Measurements from ENCODE around the gene AUNIP. TPM values are rescaled to one million over a fixed set of nuclear protein-coding genes. Genes with fewer than 3 reads are reported as not detected.

AUNIP gene
- polyA plus RNA-seq, 3 donors, result 0.08 to 0.34 (median 0.22) TPM

- H3K27ac ChIP-seq (ENCODE audit: low read depth, low read length), result no peak overlapping the region
- WGBS, 3 donors, result 84 to 89% (median 88%) methylated on average over 15 of the region's 15 CpGs
Observed at GRCh38 chr1:25816112-25816718, 43.0 kb downstream of the AUNIP start.

GRCh38 chr1:25815208-25816111, 43.8 kb downstream of the AUNIP start:
- WGBS, 3 donors, result 87 to 92% (median 90%) methylated on average over 24 of the region's 24 CpGs
- no peak overlapping the region for H3K27ac ChIP-seq (ENCODE audit: low read depth, low read length)

DNA sequence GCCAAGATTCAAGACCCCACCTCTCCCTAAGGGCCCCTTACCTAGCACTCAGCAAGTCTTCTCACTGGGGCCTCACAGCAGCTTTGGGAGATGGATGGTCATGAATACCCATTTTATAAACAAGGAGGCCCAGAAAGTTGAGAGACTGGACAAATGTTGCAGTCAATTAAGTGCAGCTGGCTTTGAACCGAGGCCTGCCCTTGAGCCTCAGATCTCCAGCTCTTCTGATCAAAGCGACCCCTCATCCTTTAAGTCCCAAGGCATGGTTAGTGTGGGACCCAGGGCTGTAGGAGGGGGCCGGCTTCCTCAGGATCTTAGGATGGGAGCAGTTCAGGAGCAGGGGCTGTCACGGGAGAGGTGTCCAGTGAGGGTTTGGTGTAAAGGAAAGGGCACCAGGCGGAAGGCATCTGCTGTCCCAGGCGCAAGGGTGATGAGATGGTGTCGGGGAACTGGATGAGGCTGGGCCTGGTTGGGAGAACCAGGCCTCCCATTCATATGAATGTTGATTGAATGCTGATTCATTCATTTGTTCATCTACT, 44.6 kb downstream of the AUNIP start:
- 88 to 91% (median 90%) methylated on average over 7 of the region's 7 CpGs for WGBS, 3 donors
- no peak overlapping the region for H3K27ac ChIP-seq (ENCODE audit: low read depth, low read length)

GRCh38 chr1:25813734-25814471, 45.4 kb downstream of the AUNIP start:
- no peak overlapping the region for H3K27ac ChIP-seq (ENCODE audit: low read depth, low read length)
- WGBS, 3 donors, result 86 to 88% (median 88%) methylated on average over 24 of the region's 24 CpGs

DNA sequence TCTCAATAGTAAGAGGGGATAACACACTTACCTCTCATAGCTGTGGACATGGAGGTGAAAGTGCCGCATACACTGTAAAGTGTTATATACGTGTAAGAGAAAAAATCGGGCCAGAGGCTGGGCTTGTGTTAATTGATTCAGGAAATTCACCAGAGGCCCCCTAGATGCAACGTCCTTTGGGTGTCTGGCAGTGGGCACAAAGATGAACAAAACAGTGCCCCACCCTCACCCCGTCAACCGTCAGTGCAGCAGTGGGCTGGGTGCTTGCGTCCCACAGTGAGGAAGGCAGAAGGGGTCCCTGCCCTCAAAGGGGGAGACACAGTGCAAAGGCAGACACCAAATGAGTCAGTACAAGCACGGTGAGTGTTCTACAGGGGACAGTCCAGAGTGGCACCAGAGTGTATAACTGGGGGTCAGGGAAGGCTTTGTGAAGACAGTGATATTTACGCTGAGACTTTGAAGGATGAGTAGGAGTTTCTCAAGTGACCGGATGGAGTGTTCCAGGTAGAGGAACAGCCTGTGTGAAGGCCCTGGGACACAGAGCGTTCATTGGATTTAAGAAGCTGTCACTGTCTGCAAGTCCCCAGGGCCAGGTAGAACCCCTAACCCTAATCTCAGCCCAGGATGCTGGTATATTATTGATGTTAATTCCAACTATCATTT, 46.1 kb downstream of the AUNIP start:
- no peak overlapping the region for H3K27ac ChIP-seq (ENCODE audit: low read depth, low read length)
- 78 to 84% (median 82%) methylated on average over 11 of the region's 11 CpGs for WGBS, 3 donors

DNA sequence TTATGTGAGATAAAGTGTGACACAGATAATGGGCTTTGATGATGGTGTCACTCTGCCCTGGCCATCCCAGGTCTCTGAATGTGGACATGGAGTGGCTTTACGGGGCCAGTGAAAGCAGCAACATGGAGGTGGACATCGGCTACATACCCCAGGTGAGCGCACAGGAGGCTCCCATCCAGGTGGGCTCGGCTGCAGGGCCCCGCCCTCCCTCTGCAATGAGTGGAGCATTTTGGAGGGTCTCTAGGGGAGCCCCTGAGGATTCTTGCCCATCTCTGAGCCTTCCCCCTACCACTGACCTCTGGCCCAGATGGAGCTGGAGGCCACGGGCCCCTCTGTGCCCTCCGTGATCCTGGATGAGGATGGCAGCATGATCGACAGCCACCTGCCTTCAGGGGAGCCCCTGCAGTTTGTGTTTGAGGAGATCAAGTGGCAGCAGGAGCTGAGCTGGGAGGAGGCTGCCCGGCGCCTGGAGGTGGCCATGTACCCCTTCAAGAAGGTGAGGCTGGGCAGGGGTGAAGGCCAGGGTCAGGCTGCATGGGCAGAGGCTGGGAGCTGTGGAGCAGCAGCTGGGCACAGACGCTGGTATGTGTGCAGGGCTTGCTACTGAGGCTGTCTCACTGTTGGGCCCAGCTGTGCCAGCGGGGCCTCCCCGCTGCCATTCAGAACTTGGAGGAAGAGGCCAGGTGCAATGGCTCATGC, 47.7 kb downstream of the AUNIP start:
- WGBS, 3 donors, result 86 to 93% (median 90%) methylated on average over 12 to 13 of the region's 13 CpGs
- no peak overlapping the region for H3K27ac ChIP-seq (ENCODE audit: low read depth, low read length)

DNA sequence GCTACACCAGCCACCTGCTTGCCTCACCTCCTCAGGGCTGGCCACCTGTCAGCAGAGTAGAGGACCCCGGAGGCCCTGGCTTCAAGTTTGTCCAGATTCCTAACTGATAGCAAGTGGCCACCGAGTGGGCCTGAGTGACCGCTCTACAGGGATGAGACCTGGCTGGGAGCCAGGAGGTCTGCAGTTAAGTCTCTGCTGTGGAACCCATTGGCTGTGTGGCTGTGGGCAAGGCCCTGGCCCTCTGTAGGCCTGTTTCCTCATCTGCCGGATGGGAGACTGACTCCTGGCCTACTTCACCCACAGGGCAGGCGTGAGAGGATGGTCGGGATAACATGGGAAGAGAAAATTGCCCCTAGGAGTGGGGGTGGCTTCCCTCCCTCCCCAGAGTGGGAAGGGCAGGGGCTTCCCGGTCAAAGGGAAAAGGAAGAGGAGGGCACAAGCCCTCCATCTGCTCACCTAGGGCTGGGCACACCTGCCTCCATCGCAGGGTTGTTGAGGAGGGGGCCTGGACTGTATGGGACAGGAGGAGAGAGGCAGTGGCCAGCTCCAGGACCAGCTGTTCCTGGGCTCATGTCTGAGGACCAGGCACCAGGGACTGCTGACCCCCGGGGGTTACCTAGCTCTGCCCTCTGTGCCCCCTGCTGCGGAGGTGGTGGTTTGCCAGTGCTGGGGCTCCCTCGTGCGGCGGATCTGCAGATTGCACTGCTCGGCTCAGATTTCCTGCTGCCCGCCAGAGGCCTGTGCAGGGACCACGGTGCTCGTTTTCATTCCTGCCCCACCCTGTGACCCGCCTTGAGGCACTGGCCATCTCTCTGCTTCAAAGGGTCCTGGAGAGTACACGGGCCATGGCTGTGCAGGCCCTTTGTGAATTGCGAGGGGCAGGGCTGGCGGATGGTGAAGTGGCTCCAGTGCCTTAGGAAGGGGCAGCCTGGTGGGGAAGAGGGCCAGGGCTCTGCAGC, 48.6 kb downstream of the AUNIP start:
- H3K27ac ChIP-seq (ENCODE audit: low read depth, low read length), result no peak overlapping the region
- WGBS, 3 donors, result 26 to 38% (median 34%) methylated on average over 18 to 21 of the region's 21 CpGs

GRCh38 chr1:25809929-25810328, 49.3 kb downstream of the AUNIP start:
- WGBS, 3 donors, result 84 to 96% (median 84%) methylated on average over 7 of the region's 7 CpGs
- H3K27ac ChIP-seq (ENCODE audit: low read depth, low read length), result no peak overlapping the region

- 63 to 85% (median 66%) methylated on average over 18 of the region's 18 CpGs for WGBS, 3 donors
- no peak overlapping the region for H3K27ac ChIP-seq (ENCODE audit: low read depth, low read length)
Observed at GRCh38 chr1:25809283-25809926, 49.9 kb downstream of the AUNIP start.

GRCh38 chr1:25808481-25809244, 50.6 kb downstream of the AUNIP start:
- WGBS, 3 donors, result 89 to 94% (median 91%) methylated on average over 34 of the region's 34 CpGs
- H3K27ac ChIP-seq (ENCODE audit: low read depth, low read length), result no peak overlapping the region

- H3K27ac ChIP-seq (ENCODE audit: low read depth, low read length), result no peak overlapping the region
- 72 to 85% (median 76%) methylated on average over 20 of the region's 20 CpGs for WGBS, 3 donors
Observed at GRCh38 chr1:25807480-25808390, 51.5 kb downstream of the AUNIP start.

DNA sequence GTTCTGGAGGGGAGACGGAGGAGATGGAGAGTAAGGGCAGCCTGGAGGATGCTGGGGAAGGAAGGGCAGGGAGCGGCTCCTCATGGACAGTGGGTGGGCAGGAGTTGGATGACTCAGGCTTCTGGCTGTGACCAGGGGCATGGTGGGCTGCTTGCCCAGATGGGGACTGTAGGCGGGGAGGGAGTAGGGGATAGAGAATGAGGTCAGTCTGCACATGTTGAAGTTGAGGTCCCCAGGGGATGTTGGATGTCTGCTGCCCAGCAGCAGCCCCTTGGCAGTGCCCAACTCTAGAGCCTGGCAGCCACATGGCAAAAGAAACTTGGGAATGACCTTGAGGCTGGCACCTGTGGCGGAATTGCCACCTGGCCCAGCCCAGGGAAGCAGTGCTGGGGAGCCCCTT, 52.8 kb downstream of the AUNIP start:
- 61 to 76% (median 65%) methylated on average over 4 of the region's 4 CpGs for WGBS, 3 donors
- H3K27ac ChIP-seq (ENCODE audit: low read depth, low read length), result no peak overlapping the region

DNA sequence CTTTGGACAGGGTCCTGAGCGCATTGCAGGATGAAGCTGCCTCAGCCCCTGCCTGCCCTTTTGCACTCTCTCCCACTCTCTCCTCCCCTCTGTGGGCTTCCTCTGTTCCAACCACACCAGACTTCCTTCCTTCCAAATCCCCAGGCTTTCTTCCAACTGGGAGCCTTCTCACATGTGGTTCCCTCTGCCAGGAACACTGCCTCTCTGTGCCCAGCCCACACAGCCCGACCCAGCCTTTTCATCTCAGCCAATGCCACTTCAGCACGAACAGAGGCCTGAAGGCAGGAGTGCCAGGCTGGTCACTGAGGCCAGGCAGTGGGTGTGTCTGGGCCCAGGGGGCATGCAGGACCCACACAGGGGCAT, 53.4 kb downstream of the AUNIP start:
- no peak overlapping the region for H3K27ac ChIP-seq (ENCODE audit: low read depth, low read length)
- 38 to 45% (median 42%) methylated on average over 3 of the region's 3 CpGs for WGBS, 3 donors

DNA sequence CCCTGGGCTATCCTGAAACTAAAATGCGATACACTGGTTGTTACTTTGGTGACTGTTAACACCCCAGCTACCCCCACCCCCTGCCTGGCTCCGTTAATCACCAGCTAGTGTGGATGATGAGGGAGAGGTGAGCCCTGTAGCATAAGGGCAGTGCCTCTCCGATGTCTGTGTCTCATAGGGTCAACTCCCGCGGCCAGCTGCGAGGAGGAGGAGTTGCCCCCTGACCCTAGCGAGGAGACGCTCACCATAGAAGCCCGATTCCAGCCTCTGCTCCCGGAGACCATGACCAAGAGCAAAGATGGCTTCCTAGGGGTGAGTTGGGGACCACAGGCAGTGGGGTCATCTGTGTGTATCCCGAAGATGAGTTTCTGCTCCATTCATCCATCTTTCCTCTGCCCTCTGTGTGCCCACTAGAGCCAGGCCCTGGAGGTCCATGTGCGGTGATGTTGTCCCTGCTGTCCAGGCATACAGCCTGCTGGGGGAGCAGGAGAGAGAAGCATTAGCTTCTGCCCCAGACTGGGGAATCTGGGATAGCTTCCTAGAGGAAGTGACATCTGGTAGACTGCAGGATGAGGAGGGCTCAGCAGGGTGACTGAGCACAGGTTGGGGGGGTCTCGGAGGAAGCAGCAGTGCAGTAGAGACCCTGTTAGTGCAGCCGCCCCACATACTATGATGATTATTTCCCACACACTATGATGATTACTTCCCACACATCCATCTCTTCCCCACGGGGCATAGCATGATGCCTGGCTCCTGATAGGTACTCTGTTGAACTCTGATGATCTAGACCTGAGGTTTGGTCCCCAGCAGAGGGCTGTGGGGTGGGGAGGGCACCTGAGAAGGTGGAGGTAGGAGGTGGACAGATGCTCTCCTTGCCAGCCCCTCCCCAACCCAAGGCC, 54.0 kb downstream of the AUNIP start:
- 81 to 87% (median 84%) methylated on average over 15 of the region's 15 CpGs for WGBS, 3 donors

More for the DNA sequence above, 54.0 kb downstream of the AUNIP start:
- H3K27ac ChIP-seq (ENCODE audit: low read depth, low read length), result no peak overlapping the region
